K562 (cell line): ENCODE results near the gene PRKACB. TPM values are rescaled to one million over a fixed set of nuclear protein-coding genes. Genes with fewer than 3 reads are reported as not detected.
A peak's percentile ranks its signal among the peaks of the same experiment; 100 is the strongest.

Experiments used
- CBFA2T2 ChIP-seq: fragments of 450-650 bp; conservative IDR thresholded peaks from 2 replicates; pipeline ENCODE4 v1.6.1; 2017; ENCODE audit warnings: mild to moderate bottlenecking
- CBX2 ChIP-seq: fragments of 200-600 bp; sonication (generic); IDR thresholded peaks from one replicate; pipeline ENCODE4 v1.6.1; 2012; ENCODE audit warnings: mild to moderate bottlenecking, low read length, inconsistent platforms; ENCODE audit not compliant: insufficient read depth, poor library complexity, severe bottlenecking
- CHCHD3 ChIP-seq: fragments of 250-450 bp; sonication (Bioruptor Pico); IDR thresholded peaks from 2 replicates; pipeline ENCODE4 v2.1.2; 2022; ENCODE audit warnings: mild to moderate bottlenecking
- FOXJ2 ChIP-seq: fragments of 200-800 bp; sonication (Bioruptor generic); IDR thresholded peaks from 2 replicates; pipeline ENCODE4 v1.6.1; 2016; ENCODE audit warnings: missing genetic modification characterization, missing compliant biosample characterization
- GATA2 ChIP-seq: sonication (generic); formaldehyde crosslinking; IDR thresholded peaks from 2 replicates; pipeline ENCODE4 v1.4.0; 2020; ENCODE audit warnings: mild to moderate bottlenecking, missing genetic modification reagents
- HNRNPL ChIP-seq: fragments of 200-400 bp; formaldehyde crosslinking; IDR thresholded peaks from 2 replicates; pipeline ENCODE4 v1.6.1; 2017; ENCODE audit warnings: low read depth, mild to moderate bottlenecking, low read length
- ILK ChIP-seq: fragments of 450-650 bp; IDR thresholded peaks from 2 replicates; pipeline ENCODE4 v1.6.1; 2016; ENCODE audit warnings: missing genetic modification characterization, low read depth, mild to moderate bottlenecking, missing compliant biosample characterization, moderate library complexity, borderline replicate concordance
- LCOR ChIP-seq: sonication (generic); formaldehyde crosslinking; IDR thresholded peaks from 2 replicates; pipeline ENCODE4 v1.8.0; 2022; ENCODE audit warnings: mild to moderate bottlenecking, missing genetic modification reagents
- MAFG ChIP-seq: fragments of 450-650 bp; conservative IDR thresholded peaks from 2 replicates; pipeline ENCODE4 v1.6.1; 2016; ENCODE audit warnings: missing genetic modification characterization, missing compliant biosample characterization
- POLR2G ChIP-seq: fragments of 200-400 bp; formaldehyde crosslinking; IDR thresholded peaks from 2 replicates; pipeline ENCODE4 v1.6.1; 2017; ENCODE audit warnings: low read depth, mild to moderate bottlenecking, antibody characterized with exemption, low read length, moderate library complexity
- PPARD ChIP-seq: fragments of 250-450 bp; sonication (Bioruptor Pico); IDR thresholded peaks from 2 replicates; pipeline ENCODE4 v1.8.0; 2022; ENCODE audit warnings: inconsistent platforms, mild to moderate bottlenecking, moderate library complexity
- SMAD2 ChIP-seq: fragments of 150-350 bp; IDR thresholded peaks from 2 replicates; pipeline ENCODE4 v1.6.1; 2014; ENCODE audit warnings: low read depth, mild to moderate bottlenecking, low read length
- U2AF1 ChIP-seq: fragments of 200-400 bp; formaldehyde crosslinking; optimal IDR thresholded peaks from 2 replicates; pipeline ENCODE3; 2017; ENCODE audit warnings: mild to moderate bottlenecking, low read depth, low read length, moderate library complexity
- ZNF23 ChIP-seq: fragments of 250-450 bp; sonication (Bioruptor Pico); IDR thresholded peaks from 2 replicates; pipeline ENCODE4 v1.4.0; 2020; ENCODE audit warnings: mild to moderate bottlenecking
- polyA plus RNA-seq, 8 experiments: library from polyadenylated mRNA; depleted of rRNA in 4 of 8; stranded (reverse) in 5 of 8; unstranded in 3 of 8; fragments of >200 nt; fragmentation: Nextera tagmentation in 2 of 8; fragmentation: Illumina TruSeq in 1 of 8; extraction: Ambion mirVana in 2 of 8; extraction: Trizol in 1 of 8; gene quantifications; 2 replicates each; pipeline versions ENCODE4 v1.2.1 to v1.2.3, GENCODE V29; 2011 to 2014; ENCODE audit warnings: inconsistent platforms in 1 of 8, missing spikeins in 1 of 8
- total RNA-seq, 7 experiments: library from RNA; depleted of rRNA in 6 of 7; stranded (reverse); fragments of >200 nt in 6 of 7; fragmentation: Illumina TruSeq in 2 of 7; extraction: Trizol in 2 of 7; gene quantifications; 2 replicates each; pipeline versions ENCODE4 v1.2.1 to v1.2.3, GENCODE V29; 2011 to 2021; ENCODE audit warnings: low replicate concordance in 1 of 7
- TF ChIP-seq, protein P1 (sequence below): fragments of 200-800 bp; sonication (Bioruptor generic); IDR thresholded peaks from 2 replicates; pipeline ENCODE4 v1.6.1; 2017; ENCODE audit warnings: missing genetic modification characterization, missing compliant biosample characterization
- TF ChIP-seq, protein P2 (sequence below), 2 experiments: IDR thresholded peaks; 2 replicates each; pipeline ENCODE4 v1.6.1; 2011; ENCODE audit warnings: borderline replicate concordance in 1 of 2, control low read depth in 1 of 2, low read depth in 1 of 2, low read length in 1 of 2, mild to moderate bottlenecking in 1 of 2, mixed read lengths in 1 of 2, moderate library complexity in 1 of 2; ENCODE audit not compliant: insufficient read depth in 1 of 2, insufficient read length in 1 of 2, poor library complexity in 1 of 2, severe bottlenecking in 1 of 2; ENCODE audit errors: extremely low read depth in 1 of 2
- TF ChIP-seq, protein P3 (sequence below): fragments of 450-650 bp; conservative IDR thresholded peaks from 2 replicates; pipeline ENCODE4 v1.6.1; 2016; ENCODE audit warnings: missing genetic modification characterization, low read depth, mild to moderate bottlenecking, missing compliant biosample characterization, moderate library complexity
- TF ChIP-seq, protein P4 (sequence below): conservative IDR thresholded peaks from 2 replicates; pipeline ENCODE4 v1.6.1; 2011; ENCODE audit warnings: low read depth, mild to moderate bottlenecking, low read length; ENCODE audit not compliant: control insufficient read depth

PRKACB gene
- total and polyA plus RNA-seq, 9 of the 15 experiments (the other 6 are each of a cell fraction or from before 2014, with no cell fraction given), result 1.1 to 5.2 (median 2.8) TPM

DNA sequence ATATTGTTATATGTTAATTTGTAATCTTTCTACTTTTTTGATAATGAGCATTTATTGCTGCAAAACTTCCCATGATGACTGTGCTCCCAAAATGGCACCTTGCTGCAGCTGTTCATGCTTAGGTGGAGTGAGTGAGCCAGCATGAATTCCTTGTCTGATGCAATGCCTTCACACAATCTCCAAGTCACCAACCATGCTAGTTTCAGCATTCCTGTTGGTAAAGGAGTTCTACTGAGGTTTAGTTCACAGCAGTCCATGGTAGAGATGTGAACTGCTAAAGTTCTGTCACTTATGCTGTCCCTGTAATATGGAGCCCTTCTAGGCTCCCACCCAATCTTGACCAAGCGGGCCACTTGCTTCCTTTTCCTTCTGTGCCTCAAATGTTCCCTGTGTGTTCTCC lies 26.2 kb upstream of the PRKACB start (continued):
- TF ChIP-seq, protein P1, sequence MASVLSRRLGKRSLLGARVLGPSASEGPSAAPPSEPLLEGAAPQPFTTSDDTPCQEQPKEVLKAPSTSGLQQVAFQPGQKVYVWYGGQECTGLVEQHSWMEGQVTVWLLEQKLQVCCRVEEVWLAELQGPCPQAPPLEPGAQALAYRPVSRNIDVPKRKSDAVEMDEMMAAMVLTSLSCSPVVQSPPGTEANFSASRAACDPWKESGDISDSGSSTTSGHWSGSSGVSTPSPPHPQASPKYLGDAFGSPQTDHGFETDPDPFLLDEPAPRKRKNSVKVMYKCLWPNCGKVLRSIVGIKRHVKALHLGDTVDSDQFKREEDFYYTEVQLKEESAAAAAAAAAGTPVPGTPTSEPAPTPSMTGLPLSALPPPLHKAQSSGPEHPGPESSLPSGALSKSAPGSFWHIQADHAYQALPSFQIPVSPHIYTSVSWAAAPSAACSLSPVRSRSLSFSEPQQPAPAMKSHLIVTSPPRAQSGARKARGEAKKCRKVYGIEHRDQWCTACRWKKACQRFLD (CRISPR knock-in tag), result no peak
- TF ChIP-seq LCOR (CRISPR knock-in tag), result no peak
- TF ChIP-seq, protein P2, sequence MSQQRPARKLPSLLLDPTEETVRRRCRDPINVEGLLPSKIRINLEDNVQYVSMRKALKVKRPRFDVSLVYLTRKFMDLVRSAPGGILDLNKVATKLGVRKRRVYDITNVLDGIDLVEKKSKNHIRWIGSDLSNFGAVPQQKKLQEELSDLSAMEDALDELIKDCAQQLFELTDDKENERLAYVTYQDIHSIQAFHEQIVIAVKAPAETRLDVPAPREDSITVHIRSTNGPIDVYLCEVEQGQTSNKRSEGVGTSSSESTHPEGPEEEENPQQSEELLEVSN (IDR thresholded peaks at IDR 0.05; ENCODE audit: borderline replicate concordance in 1 of 2, extremely low read depth in 1 of 2, insufficient read depth in 1 of 2, insufficient read length in 1 of 2, low read depth in 1 of 2, low read length in 1 of 2, poor library complexity in 1 of 2, severe bottlenecking in 1 of 2), result no peak
- TF ChIP-seq ILK (tag), result no peak
- no peak for TF ChIP-seq U2AF1
- TF ChIP-seq SMAD2, result no peak
- TF ChIP-seq, protein P3, sequence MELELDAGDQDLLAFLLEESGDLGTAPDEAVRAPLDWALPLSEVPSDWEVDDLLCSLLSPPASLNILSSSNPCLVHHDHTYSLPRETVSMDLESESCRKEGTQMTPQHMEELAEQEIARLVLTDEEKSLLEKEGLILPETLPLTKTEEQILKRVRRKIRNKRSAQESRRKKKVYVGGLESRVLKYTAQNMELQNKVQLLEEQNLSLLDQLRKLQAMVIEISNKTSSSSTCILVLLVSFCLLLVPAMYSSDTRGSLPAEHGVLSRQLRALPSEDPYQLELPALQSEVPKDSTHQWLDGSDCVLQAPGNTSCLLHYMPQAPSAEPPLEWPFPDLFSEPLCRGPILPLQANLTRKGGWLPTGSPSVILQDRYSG, result no peak
- TF ChIP-seq POLR2G, result no peak
- TF ChIP-seq MAFG (tag), result peak; percentile 37; the same call in 1 of the 2 replicates
- no peak for TF ChIP-seq ZNF23 (CRISPR knock-in tag)
- TF ChIP-seq CBX2, result no peak
- no peak for TF ChIP-seq CBFA2T2
- TF ChIP-seq, protein P4, sequence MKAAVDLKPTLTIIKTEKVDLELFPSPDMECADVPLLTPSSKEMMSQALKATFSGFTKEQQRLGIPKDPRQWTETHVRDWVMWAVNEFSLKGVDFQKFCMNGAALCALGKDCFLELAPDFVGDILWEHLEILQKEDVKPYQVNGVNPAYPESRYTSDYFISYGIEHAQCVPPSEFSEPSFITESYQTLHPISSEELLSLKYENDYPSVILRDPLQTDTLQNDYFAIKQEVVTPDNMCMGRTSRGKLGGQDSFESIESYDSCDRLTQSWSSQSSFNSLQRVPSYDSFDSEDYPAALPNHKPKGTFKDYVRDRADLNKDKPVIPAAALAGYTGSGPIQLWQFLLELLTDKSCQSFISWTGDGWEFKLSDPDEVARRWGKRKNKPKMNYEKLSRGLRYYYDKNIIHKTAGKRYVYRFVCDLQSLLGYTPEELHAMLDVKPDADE, result no peak
- TF ChIP-seq GATA2 (CRISPR knock-in tag), result no peak
- no peak for TF ChIP-seq HNRNPL
- TF ChIP-seq PPARD (CRISPR knock-in tag), result no peak
- 0 out of 2 replicates have a peak, but pooled peaks have one; percentile 74 for TF ChIP-seq FOXJ2
- TF ChIP-seq CHCHD3 (CRISPR knock-in tag), result no peak
